Cardiac muscle cell (in vitro differentiated cells and primary cell): ENCODE results near the gene GASK1A. TPM values are rescaled to one million over a fixed set of nuclear protein-coding genes. Genes with fewer than 3 reads are reported as not detected.
A peak's percentile ranks its signal among the peaks of the same experiment; 100 is the strongest.

Experiments
- DNase-seq, 2 donors: peaks; one replicate each; pipeline versions ENCODE4 v3.0.0 to v3.0.0-alpha.2; 2010 to 2017; ENCODE audit warnings: low read depth in 1 of 2, low spot score in 1 of 2
- H3K27ac ChIP-seq: fragments of 200-600 bp; sonication (generic); 2 replicates; pipeline ENCODE4 v1.5.1; 2016
- H3K27me3 ChIP-seq: fragments of 200-600 bp; sonication (generic); 2 replicates; pipeline ENCODE4 v1.6.0; 2016; ENCODE audit warnings: control low read depth
- H3K36me3 ChIP-seq: fragments of 200-600 bp; sonication (generic); 2 replicates; pipeline ENCODE4 v1.5.1; 2016; ENCODE audit warnings: control low read depth
- H3K4me1 ChIP-seq: fragments of 200-600 bp; sonication (generic); 2 replicates; pipeline ENCODE4 v1.8.1; 2017; ENCODE audit warnings: low read depth, mild to moderate bottlenecking, mixed run types
- H3K4me3 ChIP-seq: fragments of 200-600 bp; sonication (generic); 2 replicates; pipeline ENCODE4 v1.5.1; 2016; ENCODE audit warnings: mild to moderate bottlenecking
- H3K9me3 ChIP-seq: fragments of 200-600 bp; sonication (generic); 2 replicates; pipeline ENCODE4 v1.5.1; 2017; ENCODE audit warnings: low read depth, mild to moderate bottlenecking, control low read depth
- CTCF ChIP-seq: IDR thresholded peaks from 2 replicates; pipeline ENCODE4 v1.5.1; 2012; ENCODE audit warnings: low read depth, mild to moderate bottlenecking, low read length
- polyA plus RNA-seq: library from polyadenylated mRNA; unstranded; fragments of >200 nt; fragmentation: Nextera tagmentation; extraction: Ambion mirVana; gene quantifications from 2 replicates; pipeline ENCODE4 v1.2.1, GENCODE V29; 2016
- total RNA-seq: library from RNA; depleted of rRNA; stranded (reverse); fragments of >200 nt; gene quantifications from 2 replicates; pipeline ENCODE4 v1.2.3, GENCODE V29; 2016

GASK1A gene
- total and polyA plus RNA-seq, 2 experiments from 2014 or later = 0.66 to 0.80 TPM

GRCh38 chr3:42999632-43000031, 20.5 kb downstream of the GASK1A start:
- no peak for TF ChIP-seq CTCF
- H3K36me3 ChIP-seq = no peaks in the 10 kb centered on the region
- no peak overlapping the region for H3K27ac ChIP-seq
- no peaks in the 10 kb centered on the region for H3K27me3 ChIP-seq
- H3K4me3 ChIP-seq = no peak overlapping the region
- no peaks in the 10 kb centered on the region for H3K9me3 ChIP-seq
- H3K4me1 ChIP-seq = no peaks in the 10 kb centered on the region
- no peak for DNase-seq

GRCh38 chr3:43000387-43000786, 21.3 kb downstream of the GASK1A start:
- Histone ChIP-seq H3K4me3 (no peak overlapping the region), H3K9me3 (no peaks in the 10 kb centered on the region), H3K27me3 (no peaks in the 10 kb centered on the region), H3K36me3 (no peaks in the 10 kb centered on the region), H3K4me1 (no peaks in the 10 kb centered on the region), H3K27ac (no peak overlapping the region)
- TF ChIP-seq CTCF = no peak
- DNase-seq = peak in 1 of 2 donors; percentile 49

- Histone ChIP-seq H3K36me3 (no peaks in the 10 kb centered on the region), H3K9me3 (no peaks in the 10 kb centered on the region), H3K4me3 (no peak overlapping the region), H3K4me1 (no peaks in the 10 kb centered on the region), H3K27me3 (no peaks in the 10 kb centered on the region), H3K27ac (no peak overlapping the region)
- peak in 1 of 2 donors; percentile 99 for DNase-seq
- TF ChIP-seq CTCF = no peak
Measured at GRCh38 chr3:43001094-43001553, 22.0 kb downstream of the GASK1A start.

GRCh38 chr3:43001556-43002121, 22.5 kb downstream of the GASK1A start:
- H3K36me3 ChIP-seq = no peaks in the 10 kb centered on the region
- H3K4me3 ChIP-seq = no peak overlapping the region
- no peak for DNase-seq
- no peaks in the 10 kb centered on the region for H3K4me1 ChIP-seq
- no peak for TF ChIP-seq CTCF
- no peak overlapping the region for H3K27ac ChIP-seq
- H3K9me3 ChIP-seq = no peaks in the 10 kb centered on the region
- no peaks in the 10 kb centered on the region for H3K27me3 ChIP-seq

GRCh38 chr3:43004282-43004681, 25.2 kb downstream of the GASK1A start:
- H3K4me3 ChIP-seq = no peak overlapping the region
- peak in 1 of 2 donors; percentile 25 for DNase-seq
- no peak overlapping the region for H3K27ac ChIP-seq
- H3K36me3 ChIP-seq = no peaks in the 10 kb centered on the region
- no peaks in the 10 kb centered on the region for H3K27me3 ChIP-seq
- H3K4me1 ChIP-seq = no peaks in the 10 kb centered on the region
- no peaks in the 10 kb centered on the region for H3K9me3 ChIP-seq
- TF ChIP-seq CTCF = no peak

GRCh38 chr3:43005253-43005652, 26.1 kb downstream of the GASK1A start:
- Histone ChIP-seq H3K27me3 (no peaks in the 10 kb centered on the region), H3K4me3 (no peak overlapping the region), H3K4me1 (no peaks in the 10 kb centered on the region), H3K36me3 (no peaks in the 10 kb centered on the region), H3K27ac (no peak overlapping the region), H3K9me3 (no peaks in the 10 kb centered on the region)
- no peak for DNase-seq
- no peak for TF ChIP-seq CTCF
